Spinal cord (tissue), 10 donors: ENCODE measurements around the gene HOXB1. TPM values are rescaled to one million over a fixed set of nuclear protein-coding genes. Genes with fewer than 3 reads are reported as not detected.

Experiments used
- DNase-seq, 6 donors: peaks; one replicate each; pipeline versions ENCODE4 v3.0.0 to v3.0.0-alpha.2; 2013 to 2015; ENCODE audit warnings: low spot score in 6 of 6, low read depth in 4 of 6
- H3K27ac ChIP-seq: one replicate; pipeline ENCODE4 v1.5.1; 2013; ENCODE audit warnings: low read depth, low read length, control low read depth
- H3K27me3 ChIP-seq: one replicate; pipeline ENCODE4 v1.6.1; 2013; ENCODE audit warnings: low read length; ENCODE audit not compliant: control insufficient read depth, insufficient read depth
- H3K36me3 ChIP-seq: one replicate; pipeline ENCODE4 v1.6.1; 2013; ENCODE audit warnings: low read length; ENCODE audit not compliant: control insufficient read depth, insufficient read depth
- H3K4me1 ChIP-seq: one replicate; pipeline ENCODE4 v1.6.1; 2013; ENCODE audit warnings: low read length; ENCODE audit not compliant: control insufficient read depth, insufficient read depth
- H3K4me3 ChIP-seq: one replicate; pipeline ENCODE4 v1.5.1; 2013; ENCODE audit warnings: low read depth, low read length, control low read depth
- H3K9me3 ChIP-seq: one replicate; pipeline ENCODE4 v1.6.1; 2013; ENCODE audit warnings: low read length; ENCODE audit not compliant: control insufficient read depth, insufficient read depth
- WGBS: methylation state at CpG from one replicate; pipeline ENCODE4 v1.1.5; 2013; ENCODE audit warnings: missing lambda C conversion rate; ENCODE audit not compliant: insufficient coverage; 5-methylcytosine and 5-hydroxymethylcytosine counted together
- polyA plus RNA-seq, 2 donors: library from polyadenylated mRNA; unstranded; fragments of 120-200 nt; gene quantifications; one replicate each; pipeline ENCODE4 v1.2.1, GENCODE V29; 2013; ENCODE audit not compliant: insufficient read length in 2 of 2
- total RNA-seq, 2 donors: library from RNA; depleted of rRNA in 1 of 2; stranded (reverse); fragments of 120-200 nt in 1 of 2; fragments of >200 nt in 1 of 2; gene quantifications; one replicate each; pipeline versions ENCODE4 v1.2.3 to v1.2.4, GENCODE V29; 2013 to 2014
- donor health status: healthy.

HOXB1 gene
- total and polyA plus RNA-seq, 4 donors = 0.16 to 0.32 (median 0.20) TPM; not detected in 1

DNA sequence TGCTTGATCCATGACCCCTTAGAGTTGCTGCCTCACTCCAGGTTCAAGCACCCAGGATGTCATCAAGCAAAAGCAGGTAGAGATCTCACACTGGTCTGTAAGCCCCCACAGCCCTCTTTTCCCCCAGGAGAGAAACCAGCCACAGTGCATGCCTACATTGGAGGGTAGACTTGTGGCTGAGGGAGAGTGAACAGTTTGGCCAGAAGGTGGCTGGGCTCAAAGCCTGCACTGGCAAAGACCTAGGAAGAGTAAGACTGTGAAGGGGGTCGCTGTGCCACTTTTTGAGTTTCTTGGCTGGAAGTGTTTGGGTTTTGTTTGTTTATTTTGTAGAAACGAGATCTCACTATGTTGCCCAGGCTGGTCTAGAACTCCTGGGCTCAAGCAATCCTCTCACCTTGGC is 28.5 kb downstream of the HOXB1 start:
- Histone ChIP-seq H3K4me1 (no peaks in the 10 kb centered on the region), H3K9me3 (no peaks in the 10 kb centered on the region), H3K36me3 (no peaks in the 10 kb centered on the region), H3K27me3 (no peaks in the 10 kb centered on the region), H3K27ac (no peak overlapping the region), H3K4me3 (no peak overlapping the region)
- DNase-seq = no peak
- WGBS = 90% methylated on average over 2 of the region's 2 CpGs

DNA sequence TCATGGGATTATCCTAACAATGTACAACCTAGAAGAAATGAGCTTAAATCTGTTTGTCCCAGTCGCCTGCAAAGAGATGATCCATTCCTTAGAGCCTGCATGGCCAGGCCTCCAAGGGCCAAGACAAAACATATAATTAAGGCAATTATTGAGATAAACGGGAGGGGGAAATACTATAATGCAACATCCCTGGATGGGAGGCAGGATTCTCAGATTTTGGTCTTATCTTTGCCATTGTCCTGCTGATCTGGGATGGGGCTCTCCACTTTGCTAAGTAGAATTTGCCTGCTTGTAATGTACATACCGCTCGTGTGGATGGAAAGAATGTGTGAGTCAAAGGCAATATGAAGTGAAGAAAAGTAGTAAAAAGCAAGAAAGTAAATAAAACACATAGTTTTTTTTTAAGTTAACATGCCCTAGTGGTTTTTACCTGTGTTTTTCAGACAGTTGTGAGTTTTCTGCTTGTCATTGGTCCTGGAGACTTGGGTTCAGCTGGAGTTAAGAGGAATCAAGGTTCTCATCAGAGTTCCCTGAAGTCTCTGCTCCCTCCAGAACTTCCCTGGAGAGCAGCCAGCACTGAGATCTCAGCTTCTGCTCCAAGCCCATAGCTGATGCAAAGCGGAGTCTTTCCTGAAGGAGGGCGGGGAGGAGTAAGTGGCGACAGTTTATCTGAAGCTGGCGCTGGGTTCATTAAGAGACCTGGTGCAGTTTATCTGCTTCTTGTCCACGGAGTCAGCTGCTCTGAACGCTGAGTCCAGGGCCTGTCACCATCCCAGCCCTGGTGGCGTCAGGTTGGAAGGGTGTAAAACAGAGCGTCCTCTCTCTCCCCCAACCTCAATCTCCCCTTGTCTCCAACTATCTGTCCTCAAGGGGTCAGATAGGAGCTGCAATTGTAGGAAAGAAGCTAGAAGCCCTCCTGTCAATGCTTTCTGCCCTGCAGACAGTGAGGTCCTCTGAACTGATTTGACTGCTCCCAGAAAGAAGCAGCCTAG is 30.1 kb downstream of the HOXB1 start:
- H3K4me1 ChIP-seq = no peaks in the 10 kb centered on the region
- DNase-seq = no peak
- 79% methylated on average over 3 of the region's 12 CpGs for WGBS
- no peak overlapping the region for H3K4me3 ChIP-seq
- H3K36me3 ChIP-seq = no peaks in the 10 kb centered on the region
- H3K27me3 ChIP-seq = no peaks in the 10 kb centered on the region
- no peaks in the 10 kb centered on the region for H3K9me3 ChIP-seq
- H3K27ac ChIP-seq = peak overlapping the region; percentile 54

GRCh38 chr17:48499735-48500434 is 30.9 kb downstream of the HOXB1 start:
- Histone ChIP-seq H3K27ac (peak overlapping the region; percentile 22), H3K27me3 (no peaks in the 10 kb centered on the region), H3K9me3 (no peaks in the 10 kb centered on the region), H3K36me3 (no peaks in the 10 kb centered on the region), H3K4me1 (no peaks in the 10 kb centered on the region), H3K4me3 (no peak overlapping the region)
- 97% methylated on average over 3 of the region's 5 CpGs for WGBS
- no peak for DNase-seq

DNA sequence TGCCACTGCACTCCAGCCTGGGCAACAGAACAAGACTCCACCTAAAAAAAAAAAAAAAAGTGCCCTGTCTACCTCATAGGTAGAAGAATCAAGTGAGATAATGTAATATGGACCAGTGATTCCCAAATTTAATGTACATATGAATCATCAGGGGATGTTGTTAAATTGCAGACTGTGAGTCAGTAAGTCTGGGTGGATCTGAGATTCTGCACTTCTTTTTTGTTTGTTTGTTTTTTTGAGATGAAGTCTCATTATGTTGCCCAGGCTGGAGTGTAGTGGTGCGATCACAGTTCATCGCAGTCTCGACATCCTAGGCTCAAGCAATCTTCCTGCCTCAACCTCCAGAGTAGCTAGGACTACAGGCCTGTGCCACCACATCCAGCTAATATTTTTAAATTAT is 31.6 kb downstream of the HOXB1 start:
- Histone ChIP-seq H3K27me3 (no peaks in the 10 kb centered on the region), H3K4me3 (no peak overlapping the region), H3K36me3 (no peaks in the 10 kb centered on the region), H3K9me3 (no peaks in the 10 kb centered on the region), H3K4me1 (no peaks in the 10 kb centered on the region), H3K27ac (no peak overlapping the region)
- DNase-seq = no peak
- no CpG with 5 or more reads among the region's 3 CpGs for WGBS

GRCh38 chr17:48498164-48498850 is 32.5 kb downstream of the HOXB1 start:
- Histone ChIP-seq H3K9me3 (no peaks in the 10 kb centered on the region), H3K27ac (peak overlapping the region; percentile 40), H3K4me3 (no peak overlapping the region), H3K4me1 (peaks cover 3% of the 10 kb centered on the region), H3K36me3 (no peaks in the 10 kb centered on the region), H3K27me3 (no peaks in the 10 kb centered on the region)
- DNase-seq = peak in 1 of 6 donors; percentile 41
- 54% methylated on average over 6 of the region's 6 CpGs for WGBS

- no peak overlapping the region for H3K4me3 ChIP-seq
- no peaks in the 10 kb centered on the region for H3K36me3 ChIP-seq
- no peaks in the 10 kb centered on the region for H3K9me3 ChIP-seq
- H3K27ac ChIP-seq = no peak overlapping the region
- 89% methylated on average over 1 of the region's 2 CpGs for WGBS
- H3K27me3 ChIP-seq = no peaks in the 10 kb centered on the region
- no peak for DNase-seq
- H3K4me1 ChIP-seq = peaks cover 14% of the 10 kb centered on the region
Observed at GRCh38 chr17:48497103-48497502, 33.7 kb downstream of the HOXB1 start.

GRCh38 chr17:48494335-48494734 is 36.5 kb downstream of the HOXB1 start:
- Histone ChIP-seq H3K4me1 (peaks cover 21% of the 10 kb centered on the region), H3K27ac (no peak overlapping the region), H3K9me3 (no peaks in the 10 kb centered on the region), H3K36me3 (no peaks in the 10 kb centered on the region), H3K4me3 (no peak overlapping the region), H3K27me3 (no peaks in the 10 kb centered on the region)
- DNase-seq = no peak
- 100% methylated on average over 4 of the region's 8 CpGs for WGBS

DNA sequence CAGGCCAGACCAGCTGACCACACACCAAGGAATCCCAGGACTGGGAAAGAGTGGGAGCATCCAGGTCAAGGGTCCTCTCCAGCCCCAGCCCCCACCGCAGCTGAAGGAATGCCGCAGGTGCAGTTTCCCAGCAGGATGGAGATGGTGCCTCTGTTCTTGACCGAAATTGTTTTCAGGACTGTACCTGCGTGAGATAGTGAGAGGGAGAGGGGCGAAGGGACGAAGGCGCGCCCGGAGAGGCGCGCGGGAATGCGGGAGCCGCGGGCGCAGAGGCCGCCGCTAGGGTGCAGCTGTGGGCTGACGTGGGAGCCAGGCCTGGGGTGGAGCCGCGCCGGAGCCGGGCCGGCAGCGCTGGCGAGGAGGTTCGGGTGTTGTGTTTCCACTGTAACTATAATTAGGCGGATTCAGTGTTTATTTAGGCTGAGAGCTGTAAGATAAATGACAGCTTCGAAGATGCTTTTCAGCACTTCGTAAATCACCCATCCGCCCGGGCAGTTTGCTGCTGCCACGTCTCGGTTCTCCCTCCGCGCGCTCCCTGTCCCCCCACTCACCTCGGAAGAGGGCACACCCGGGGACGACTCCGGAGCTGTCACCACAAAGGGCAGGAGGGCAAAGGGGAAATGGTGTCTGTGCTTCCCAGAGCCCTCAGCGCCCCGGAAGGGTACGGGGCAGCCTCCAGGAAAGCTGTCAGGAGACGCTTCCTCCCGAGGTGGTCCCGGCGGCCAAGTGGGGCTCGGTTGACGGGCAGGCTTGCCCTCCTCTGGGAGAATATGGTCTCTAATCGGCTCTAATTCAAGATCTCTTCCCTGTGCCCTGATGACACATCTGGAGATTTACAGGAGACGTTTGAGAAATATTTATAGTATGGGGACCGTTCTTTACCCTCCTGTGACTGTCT is 38.2 kb downstream of the HOXB1 start:
- no peaks in the 10 kb centered on the region for H3K27me3 ChIP-seq
- H3K27ac ChIP-seq = peak overlapping the region; percentile 52
- H3K4me3 ChIP-seq = peak overlapping the region; percentile 53
- peak in 3 of 6 donors; percentile 42 to 86 (median 74) for DNase-seq
- WGBS = 5% methylated on average over 48 of the region's 53 CpGs
- H3K9me3 ChIP-seq = no peaks in the 10 kb centered on the region
- peaks cover 21% of the 10 kb centered on the region for H3K4me1 ChIP-seq
- H3K36me3 ChIP-seq = no peaks in the 10 kb centered on the region
